Measurements from ENCODE around the gene MYL2. TPM values are rescaled to one million over a fixed set of nuclear protein-coding genes. Genes with fewer than 3 reads are reported as not detected.

MYL2 gene
- total RNA-seq, 1 donor from 2014 or later, result not detected

GRCh38 chr12:110906985-110907384 lies 13.4 kb downstream of the MYL2 start:
- Mint-ChIP-seq H3K4me1 (ENCODE audit: low read depth) (peaks cover 2% of the 10 kb centered on the region), H3K27ac (no peak overlapping the region), H3K4me3 (ENCODE audit: low read depth) (no peak overlapping the region), H3K36me3 (ENCODE audit: low read depth) (no peaks in the 10 kb centered on the region), H3K9me3 (no peaks in the 10 kb centered on the region), H3K27me3 (ENCODE audit: low read depth) (peaks cover 3% of the 10 kb centered on the region)
- DNase-seq (ENCODE audit: low spot score), result no peak
- intact Hi-C loops (cut with micrococcal nuclease), result no loop called here

DNA sequence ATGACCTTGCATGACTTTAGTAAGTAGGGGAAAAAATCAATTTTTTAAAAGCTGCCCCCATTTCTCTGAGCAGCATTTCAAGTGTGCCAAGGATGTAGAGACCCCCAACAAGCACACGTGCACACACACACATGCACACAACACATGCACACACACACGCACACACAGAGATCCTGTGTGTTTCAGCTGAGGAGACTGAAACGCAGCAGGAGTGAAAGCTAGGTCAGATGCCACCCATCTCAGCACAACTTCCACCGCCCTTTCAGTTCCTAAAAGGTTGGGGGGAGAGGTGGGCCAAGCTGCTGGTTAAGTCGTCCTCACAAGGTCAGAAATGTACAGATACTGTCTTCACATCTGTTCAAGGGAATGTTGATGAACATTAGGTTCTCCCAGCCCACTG lies 13.9 kb downstream of the MYL2 start:
- H3K27me3 Mint-ChIP-seq (ENCODE audit: low read depth), result peaks cover 3% of the 10 kb centered on the region
- H3K4me1 Mint-ChIP-seq (ENCODE audit: low read depth), result peaks cover 2% of the 10 kb centered on the region
- no peaks in the 10 kb centered on the region for H3K9me3 Mint-ChIP-seq
- H3K36me3 Mint-ChIP-seq (ENCODE audit: low read depth), result no peaks in the 10 kb centered on the region
- no peak overlapping the region for H3K4me3 Mint-ChIP-seq (ENCODE audit: low read depth)
- no peak overlapping the region for H3K27ac Mint-ChIP-seq
- DNase-seq (ENCODE audit: low spot score), result no peak
- intact Hi-C loops (cut with micrococcal nuclease), result no loop called here

- DNase-seq (ENCODE audit: low spot score), result no peak
- no peak overlapping the region for H3K4me3 Mint-ChIP-seq (ENCODE audit: low read depth)
- H3K9me3 Mint-ChIP-seq, result no peaks in the 10 kb centered on the region
- H3K27ac Mint-ChIP-seq, result no peak overlapping the region
- peaks cover 3% of the 10 kb centered on the region for H3K27me3 Mint-ChIP-seq (ENCODE audit: low read depth)
- H3K36me3 Mint-ChIP-seq (ENCODE audit: low read depth), result no peaks in the 10 kb centered on the region
- H3K4me1 Mint-ChIP-seq (ENCODE audit: low read depth), result peaks cover 2% of the 10 kb centered on the region
- intact Hi-C loops (cut with micrococcal nuclease), result no loop called here
Observed at GRCh38 chr12:110906083-110906482, 14.3 kb downstream of the MYL2 start.

DNA sequence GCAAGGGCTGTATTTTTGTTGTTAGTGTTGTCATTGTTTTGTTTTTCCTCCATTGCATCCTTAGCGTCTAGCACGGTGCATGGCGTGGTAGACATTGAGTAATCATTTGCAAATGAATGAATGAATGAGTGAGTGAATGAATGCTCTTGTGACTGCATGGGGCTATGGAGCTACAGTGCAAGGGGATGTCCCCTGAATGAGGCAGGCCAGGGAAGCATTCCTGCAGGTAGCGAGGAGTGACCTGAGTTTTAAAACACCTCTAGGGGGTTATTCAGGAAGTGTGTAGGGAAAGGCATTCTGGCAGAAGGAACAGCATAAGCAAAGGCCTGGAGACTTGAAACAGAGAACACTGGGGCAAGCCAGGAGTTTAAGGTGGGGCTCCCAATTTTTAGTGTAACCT lies 16.9 kb downstream of the MYL2 start:
- no peak for DNase-seq (ENCODE audit: low spot score)
- intact Hi-C loops (cut with micrococcal nuclease), result no loop called here
- H3K4me1 Mint-ChIP-seq (ENCODE audit: low read depth), result peaks cover 2% of the 10 kb centered on the region
- H3K36me3 Mint-ChIP-seq (ENCODE audit: low read depth), result no peaks in the 10 kb centered on the region
- no peak overlapping the region for H3K27ac Mint-ChIP-seq
- no peak overlapping the region for H3K4me3 Mint-ChIP-seq (ENCODE audit: low read depth)
- H3K9me3 Mint-ChIP-seq, result no peaks in the 10 kb centered on the region
- H3K27me3 Mint-ChIP-seq (ENCODE audit: low read depth), result peaks cover 3% of the 10 kb centered on the region

- no peak overlapping the region for H3K4me3 Mint-ChIP-seq (ENCODE audit: low read depth)
- peaks cover 3% of the 10 kb centered on the region for H3K27me3 Mint-ChIP-seq (ENCODE audit: low read depth)
- H3K36me3 Mint-ChIP-seq (ENCODE audit: low read depth), result no peaks in the 10 kb centered on the region
- DNase-seq (ENCODE audit: low spot score), result no peak
- peaks cover 2% of the 10 kb centered on the region for H3K4me1 Mint-ChIP-seq (ENCODE audit: low read depth)
- intact Hi-C loops (cut with micrococcal nuclease), result no loop called here
- no peak overlapping the region for H3K27ac Mint-ChIP-seq
- no peaks in the 10 kb centered on the region for H3K9me3 Mint-ChIP-seq
Observed at GRCh38 chr12:110901401-110901800, 19.0 kb downstream of the MYL2 start.

DNA sequence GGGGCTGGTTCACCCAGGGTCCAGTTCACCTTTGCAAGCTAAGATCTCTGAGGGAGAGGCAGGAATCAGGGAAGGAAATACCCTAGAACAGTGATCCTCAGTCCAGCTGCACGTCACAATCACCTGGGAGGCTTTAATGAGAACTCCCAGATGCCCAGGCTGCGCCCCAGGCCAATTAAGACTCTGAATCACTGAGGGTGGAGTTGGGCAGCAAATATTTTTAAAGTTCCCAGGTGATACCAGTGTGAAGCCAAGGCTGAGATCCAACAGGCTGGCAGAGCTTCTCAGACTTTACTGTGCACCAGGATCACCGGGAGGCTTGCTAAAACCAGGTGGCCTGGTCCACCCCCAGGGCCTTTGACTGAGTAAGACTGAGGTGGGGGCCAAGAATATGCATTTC lies 23.8 kb downstream of the MYL2 start:
- intact Hi-C loops (cut with micrococcal nuclease), result no loop called here
- H3K9me3 Mint-ChIP-seq, result no peaks in the 10 kb centered on the region
- H3K27ac Mint-ChIP-seq, result no peak overlapping the region
- H3K4me3 Mint-ChIP-seq (ENCODE audit: low read depth), result no peak overlapping the region
- DNase-seq (ENCODE audit: low spot score), result no peak
- peaks cover 12% of the 10 kb centered on the region for H3K27me3 Mint-ChIP-seq (ENCODE audit: low read depth)
- no peaks in the 10 kb centered on the region for H3K36me3 Mint-ChIP-seq (ENCODE audit: low read depth)
- no peaks in the 10 kb centered on the region for H3K4me1 Mint-ChIP-seq (ENCODE audit: low read depth)

- Mint-ChIP-seq H3K27ac (no peak overlapping the region), H3K4me3 (ENCODE audit: low read depth) (no peak overlapping the region), H3K4me1 (ENCODE audit: low read depth) (no peaks in the 10 kb centered on the region), H3K36me3 (ENCODE audit: low read depth) (no peaks in the 10 kb centered on the region), H3K27me3 (ENCODE audit: low read depth) (peaks cover 18% of the 10 kb centered on the region), H3K9me3 (no peaks in the 10 kb centered on the region)
- intact Hi-C loops (cut with micrococcal nuclease), result no loop called here
- no peak for DNase-seq (ENCODE audit: low spot score)
Observed at GRCh38 chr12:110893956-110894355, 26.4 kb downstream of the MYL2 start.

- H3K9me3 Mint-ChIP-seq, result no peaks in the 10 kb centered on the region
- H3K27ac Mint-ChIP-seq, result no peak overlapping the region
- no peak for DNase-seq (ENCODE audit: low spot score)
- intact Hi-C loops (cut with micrococcal nuclease), result loop anchor here (5.0 kb wide), 2 partner anchors 37 to 257 kb away; no protein-coding TSS in a partner anchor
- peaks cover 4% of the 10 kb centered on the region for H3K4me1 Mint-ChIP-seq (ENCODE audit: low read depth)
- H3K4me3 Mint-ChIP-seq (ENCODE audit: low read depth), result no peak overlapping the region
- no peaks in the 10 kb centered on the region for H3K36me3 Mint-ChIP-seq (ENCODE audit: low read depth)
- peaks cover 13% of the 10 kb centered on the region for H3K27me3 Mint-ChIP-seq (ENCODE audit: low read depth)
Observed at GRCh38 chr12:110889361-110889760, 31.0 kb downstream of the MYL2 start.

DNA sequence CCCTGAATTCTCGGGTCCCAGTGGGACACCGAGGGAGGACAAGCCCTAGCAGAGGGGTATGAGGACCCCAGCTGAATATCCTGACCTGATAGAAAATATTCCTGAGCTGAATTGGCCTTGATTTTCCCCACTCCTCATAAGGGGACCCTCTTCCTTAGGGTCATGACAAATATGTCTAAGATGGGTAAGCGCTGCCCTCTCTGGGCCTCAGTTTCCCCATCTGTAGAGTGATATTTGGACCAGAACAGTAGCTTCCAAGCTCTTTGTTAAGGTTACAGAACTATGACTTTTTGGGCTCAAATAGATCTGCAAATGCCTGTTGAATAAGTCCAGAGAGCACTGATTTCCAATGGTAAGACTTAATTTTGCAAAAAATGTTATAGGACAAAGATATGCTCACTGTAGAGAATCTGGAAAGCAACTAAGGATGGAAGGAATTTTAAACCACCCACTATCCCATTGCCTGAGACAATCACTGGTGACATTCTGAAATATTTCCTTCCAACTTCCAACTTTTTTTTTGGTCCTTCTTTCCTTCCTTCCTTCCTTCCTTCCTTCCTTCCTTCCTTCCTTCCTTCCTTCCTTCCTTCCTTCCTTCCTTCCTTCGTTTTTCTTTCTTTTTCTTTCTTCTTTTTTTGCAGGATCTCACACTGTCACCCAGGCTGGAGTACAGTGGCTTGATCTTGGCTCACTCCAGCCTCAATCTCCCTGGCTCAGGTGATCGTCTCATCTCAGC lies 32.0 kb downstream of the MYL2 start:
- H3K27me3 Mint-ChIP-seq (ENCODE audit: low read depth), result peaks cover 8% of the 10 kb centered on the region
- H3K27ac Mint-ChIP-seq, result no peak overlapping the region
- peaks cover 4% of the 10 kb centered on the region for H3K4me1 Mint-ChIP-seq (ENCODE audit: low read depth)
- intact Hi-C loops (cut with micrococcal nuclease), result loop anchor here (5.0 kb wide), 2 partner anchors 36 to 256 kb away; no protein-coding TSS in a partner anchor
- no peak overlapping the region for H3K4me3 Mint-ChIP-seq (ENCODE audit: low read depth)
- H3K36me3 Mint-ChIP-seq (ENCODE audit: low read depth), result no peaks in the 10 kb centered on the region
- no peak for DNase-seq (ENCODE audit: low spot score)
- no peaks in the 10 kb centered on the region for H3K9me3 Mint-ChIP-seq

- Mint-ChIP-seq H3K27me3 (ENCODE audit: low read depth) (peaks cover 6% of the 10 kb centered on the region), H3K27ac (no peak overlapping the region), H3K4me3 (ENCODE audit: low read depth) (no peak overlapping the region), H3K4me1 (ENCODE audit: low read depth) (peaks cover 4% of the 10 kb centered on the region), H3K36me3 (ENCODE audit: low read depth) (no peaks in the 10 kb centered on the region), H3K9me3 (no peaks in the 10 kb centered on the region)
- intact Hi-C loops (cut with micrococcal nuclease), result loop anchor here (5.0 kb wide), 2 partner anchors 33 to 253 kb away; no protein-coding TSS in a partner anchor
- no peak for DNase-seq (ENCODE audit: low spot score)
Observed at GRCh38 chr12:110885152-110885840, 35.1 kb downstream of the MYL2 start.

- Mint-ChIP-seq H3K9me3 (no peaks in the 10 kb centered on the region), H3K27me3 (ENCODE audit: low read depth) (peaks cover 3% of the 10 kb centered on the region), H3K36me3 (ENCODE audit: low read depth) (no peaks in the 10 kb centered on the region), H3K27ac (no peak overlapping the region), H3K4me1 (ENCODE audit: low read depth) (peaks cover 4% of the 10 kb centered on the region), H3K4me3 (ENCODE audit: low read depth) (no peak overlapping the region)
- intact Hi-C loops (cut with micrococcal nuclease), result no loop called here
- no peak for DNase-seq (ENCODE audit: low spot score)
Observed at GRCh38 chr12:110883251-110883650, 37.1 kb downstream of the MYL2 start.

GRCh38 chr12:110880651-110881050 lies 39.7 kb downstream of the MYL2 start:
- intact Hi-C loops (cut with micrococcal nuclease), result no loop called here
- Mint-ChIP-seq H3K4me3 (ENCODE audit: low read depth) (no peak overlapping the region), H3K36me3 (ENCODE audit: low read depth) (no peaks in the 10 kb centered on the region), H3K27ac (no peak overlapping the region), H3K9me3 (no peaks in the 10 kb centered on the region), H3K4me1 (ENCODE audit: low read depth) (no peaks in the 10 kb centered on the region), H3K27me3 (ENCODE audit: low read depth) (peaks cover 3% of the 10 kb centered on the region)
- DNase-seq (ENCODE audit: low spot score), result no peak

GRCh38 chr12:110874781-110875180 lies 45.6 kb downstream of the MYL2 start:
- H3K4me1 Mint-ChIP-seq (ENCODE audit: low read depth), result no peaks in the 10 kb centered on the region
- no peak for DNase-seq (ENCODE audit: low spot score)
- intact Hi-C loops (cut with micrococcal nuclease), result no loop called here
- H3K9me3 Mint-ChIP-seq, result no peaks in the 10 kb centered on the region
- no peak overlapping the region for H3K4me3 Mint-ChIP-seq (ENCODE audit: low read depth)
- H3K27ac Mint-ChIP-seq, result no peak overlapping the region
- H3K27me3 Mint-ChIP-seq (ENCODE audit: low read depth), result peaks cover 6% of the 10 kb centered on the region
- no peaks in the 10 kb centered on the region for H3K36me3 Mint-ChIP-seq (ENCODE audit: low read depth)

Data from activated T-helper 2 cell treated with anti-CD3 and anti-CD28 coated beads, Interferon-gamma antibody, Interleukin-2, Interleukin-4, amounts not matched to agents 10 μg/mL and 5 μg/mL and 100 μg/mL, durations not matched to agents 14 hours and 24 hours and 36 hours (primary cell).